PC-3 (cell line): Measurements from ENCODE around the gene MSI2.

Experiments used
- EZH2 ChIP-seq: fragments of 300-600 bp; sonication (generic); IDR thresholded peaks from one replicate; pipeline ENCODE4 v1.6.1; 2017; ENCODE audit warnings: antibody characterized with exemption, mild to moderate bottlenecking, low read length; ENCODE audit not compliant: unreplicated experiment
- TF ChIP-seq, protein P1 (sequence below): fragments of 300-600 bp; sonication (generic); conservative IDR thresholded peaks from 2 replicates; pipeline ENCODE4 v1.5.1; 2017; ENCODE audit warnings: antibody characterized with exemption, low read depth, mild to moderate bottlenecking, low read length

DNA sequence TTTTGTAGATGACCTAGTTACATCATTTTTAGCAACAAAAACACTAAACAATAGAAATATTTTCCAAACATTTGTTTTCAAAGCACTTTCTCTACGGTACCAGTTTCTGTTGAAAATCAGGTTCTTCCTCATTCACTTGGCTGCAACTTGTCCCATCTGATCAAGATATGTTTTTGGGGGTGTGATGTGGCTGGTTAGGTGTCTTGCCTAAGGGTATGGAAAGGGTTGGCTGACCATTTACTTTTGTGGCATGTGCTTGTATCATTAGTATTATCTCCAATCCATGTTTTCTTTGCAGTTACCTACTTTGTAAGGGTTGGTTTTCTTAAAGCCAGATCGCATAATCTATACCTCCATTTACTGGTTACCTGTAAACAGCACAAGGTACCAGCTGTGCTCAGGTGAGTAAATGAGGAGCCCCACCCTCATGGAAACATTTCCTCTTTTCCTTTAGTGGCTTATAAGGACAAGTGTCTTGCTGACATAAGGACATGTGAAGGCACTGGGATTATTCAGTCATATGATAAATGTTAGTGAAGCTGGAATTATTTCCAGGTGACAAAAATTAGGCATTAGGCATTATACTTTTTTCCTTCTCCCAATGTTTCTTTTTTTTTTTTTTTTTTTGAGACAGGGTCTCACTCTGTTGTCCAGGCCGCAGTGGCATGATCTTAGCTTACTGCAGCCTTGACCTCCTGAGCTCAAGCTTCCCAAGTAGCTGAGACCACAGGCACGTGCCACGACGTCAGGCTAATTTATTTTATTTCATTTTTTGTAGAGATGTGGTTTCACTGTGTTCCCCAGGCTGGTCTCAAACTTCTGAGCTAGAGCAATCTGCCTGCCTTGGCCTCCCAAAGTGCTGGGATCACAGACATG is 326.8 kb downstream of the MSI2 start:
- TF ChIP-seq, protein P1, sequence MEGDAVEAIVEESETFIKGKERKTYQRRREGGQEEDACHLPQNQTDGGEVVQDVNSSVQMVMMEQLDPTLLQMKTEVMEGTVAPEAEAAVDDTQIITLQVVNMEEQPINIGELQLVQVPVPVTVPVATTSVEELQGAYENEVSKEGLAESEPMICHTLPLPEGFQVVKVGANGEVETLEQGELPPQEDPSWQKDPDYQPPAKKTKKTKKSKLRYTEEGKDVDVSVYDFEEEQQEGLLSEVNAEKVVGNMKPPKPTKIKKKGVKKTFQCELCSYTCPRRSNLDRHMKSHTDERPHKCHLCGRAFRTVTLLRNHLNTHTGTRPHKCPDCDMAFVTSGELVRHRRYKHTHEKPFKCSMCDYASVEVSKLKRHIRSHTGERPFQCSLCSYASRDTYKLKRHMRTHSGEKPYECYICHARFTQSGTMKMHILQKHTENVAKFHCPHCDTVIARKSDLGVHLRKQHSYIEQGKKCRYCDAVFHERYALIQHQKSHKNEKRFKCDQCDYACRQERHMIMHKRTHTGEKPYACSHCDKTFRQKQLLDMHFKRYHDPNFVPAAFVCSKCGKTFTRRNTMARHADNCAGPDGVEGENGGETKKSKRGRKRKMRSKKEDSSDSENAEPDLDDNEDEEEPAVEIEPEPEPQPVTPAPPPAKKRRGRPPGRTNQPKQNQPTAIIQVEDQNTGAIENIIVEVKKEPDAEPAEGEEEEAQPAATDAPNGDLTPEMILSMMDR: no peak
- TF ChIP-seq EZH2: no peak
